CD4-positive, alpha-beta T cell treated with Interleukin-6 for 4 hours (primary cell): ENCODE measurements around the gene CRHR1.

ENCODE experiments used
- DNase-seq: peaks from one replicate; pipeline ENCODE4 v3.0.0-alpha.2; 2020; ENCODE audit warnings: mixed read lengths

The CRHR1 gene

GRCh38 chr17:45824475-45824874 is 40.4 kb downstream of the CRHR1 start:
- DNase-seq: no peak

GRCh38 chr17:45824901-45825492 is 40.9 kb downstream of the CRHR1 start:
- DNase-seq: no peak

GRCh38 chr17:45825792-45826191 is 41.7 kb downstream of the CRHR1 start:
- no peak for DNase-seq

- DNase-seq: no peak
Observed at GRCh38 chr17:45826919-45827588, 42.9 kb downstream of the CRHR1 start.

- no peak for DNase-seq
Observed at GRCh38 chr17:45828171-45828570, 44.1 kb downstream of the CRHR1 start.

GRCh38 chr17:45828582-45829133 is 44.5 kb downstream of the CRHR1 start:
- DNase-seq: no peak

- no peak for DNase-seq
Observed at GRCh38 chr17:45833920-45834319, 49.8 kb downstream of the CRHR1 start.

- DNase-seq: no peak
Observed at GRCh38 chr17:45834471-45835396, 50.6 kb downstream of the CRHR1 start.

- DNase-seq: no peak
Observed at GRCh38 chr17:45835481-45835880, 51.4 kb downstream of the CRHR1 start.

GRCh38 chr17:45836047-45837044 is 52.2 kb downstream of the CRHR1 start:
- DNase-seq: no peak

- no peak for DNase-seq
Observed at GRCh38 chr17:45837187-45837586, 53.1 kb downstream of the CRHR1 start.

GRCh38 chr17:45837603-45838002 is 53.5 kb downstream of the CRHR1 start:
- no peak for DNase-seq

- DNase-seq: no peak
Observed at GRCh38 chr17:45838751-45839295, 54.7 kb downstream of the CRHR1 start.

GRCh38 chr17:45839442-45839841 is 55.3 kb downstream of the CRHR1 start:
- DNase-seq: no peak

- DNase-seq: no peak
Observed at GRCh38 chr17:45841186-45841585, 57.1 kb downstream of the CRHR1 start.

GRCh38 chr17:45841883-45842525 is 57.9 kb downstream of the CRHR1 start:
- no peak for DNase-seq

- no peak for DNase-seq
Observed at GRCh38 chr17:45843722-45844121, 59.6 kb downstream of the CRHR1 start.

- no peak for DNase-seq
Observed at GRCh38 chr17:45844695-45845375, 60.7 kb downstream of the CRHR1 start, which contains the start of gene SPPL2C. Gene SPPL2C (plus strand): TSS chr17:45844881. CDS start chr17:45844907, 26 bp downstream.

- DNase-seq: no peak
Observed at GRCh38 chr17:45845376-45846185, 61.5 kb downstream of the CRHR1 start.

- no peak for DNase-seq
Observed at GRCh38 chr17:45846223-45846622, 62.1 kb downstream of the CRHR1 start.
